Fibroblast of the aortic adventitia (primary cell): ENCODE data around the gene CARTPT. TPM values are rescaled to one million over a fixed set of nuclear protein-coding genes. Genes with fewer than 3 reads are reported as not detected.

ENCODE experiments used
- DNase-seq: peaks from one replicate; pipeline ENCODE4 v3.0.0-alpha.2; 2010; ENCODE audit warnings: low read depth
- H3K4me3 ChIP-seq: 2 replicates; pipeline ENCODE4 v1.5.1; 2011; ENCODE audit warnings: low read depth, mild to moderate bottlenecking, control low read depth, low read length, moderate library complexity
- CTCF ChIP-seq: IDR thresholded peaks from 2 replicates; pipeline ENCODE4 v1.5.1; 2011; ENCODE audit warnings: mild to moderate bottlenecking, low read length, control low read depth, inconsistent platforms; ENCODE audit not compliant: insufficient read depth
- total RNA-seq: library from RNA; depleted of rRNA; stranded (reverse); fragments of >200 nt; gene quantifications from 2 replicates; pipeline ENCODE4 v1.2.3, GENCODE V29; 2012; ENCODE audit warnings: low replicate concordance

CARTPT gene
- total RNA-seq, 1 donor, result not detected

DNA sequence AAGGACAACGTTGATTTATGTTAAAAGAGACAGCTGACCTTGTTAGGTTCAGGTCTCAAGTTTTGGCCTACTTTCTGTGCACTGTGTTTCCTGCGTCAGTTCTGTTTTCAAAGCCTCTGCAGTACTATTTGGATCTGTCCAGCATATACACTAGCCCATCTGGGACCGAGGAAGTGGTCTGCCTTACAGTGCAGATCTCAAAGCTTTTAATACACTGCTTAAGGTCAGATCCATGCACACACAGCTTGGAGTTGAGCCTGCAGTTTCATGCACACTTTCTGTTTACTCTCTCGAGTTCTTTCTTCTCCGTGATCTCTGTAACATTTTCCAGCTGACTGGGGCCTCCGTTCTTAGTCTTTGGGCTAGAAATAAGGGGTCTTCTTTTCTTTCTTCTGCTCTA is 24.1 kb downstream of the CARTPT start:
- H3K4me3 ChIP-seq, result no peak overlapping the region
- no peak for DNase-seq
- no peak for TF ChIP-seq CTCF

- no peak for DNase-seq
- TF ChIP-seq CTCF, result no peak
- H3K4me3 ChIP-seq, result no peak overlapping the region
Observed at GRCh38 chr5:71744009-71744790, 25.1 kb downstream of the CARTPT start.

DNA sequence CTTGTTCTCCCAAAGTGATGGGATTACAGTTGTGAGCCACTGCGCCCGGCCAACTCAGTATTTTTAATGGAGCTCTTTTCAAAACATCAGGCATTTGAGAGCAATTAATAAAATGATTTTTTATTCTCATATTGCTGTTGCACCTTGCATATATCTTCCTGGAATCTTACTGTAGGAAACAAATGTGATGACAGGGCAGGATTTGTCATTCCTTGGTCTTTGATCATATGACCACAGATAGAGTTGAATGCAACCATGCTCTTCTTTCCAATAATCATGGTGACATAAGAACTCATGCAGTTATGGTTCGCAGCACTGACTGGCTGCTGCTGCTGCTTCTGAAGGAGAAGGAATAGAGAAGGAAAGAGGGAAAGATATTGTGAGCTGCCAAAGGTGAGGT is 28.1 kb downstream of the CARTPT start:
- TF ChIP-seq CTCF, result no peak
- H3K4me3 ChIP-seq, result no peak overlapping the region

GRCh38 chr5:71748360-71748759 is 29.3 kb downstream of the CARTPT start:
- H3K4me3 ChIP-seq, result no peak overlapping the region
- no peak for DNase-seq
- TF ChIP-seq CTCF, result no peak

More for the DNA sequence above, 28.1 kb downstream of the CARTPT start:
- no peak for DNase-seq

DNA sequence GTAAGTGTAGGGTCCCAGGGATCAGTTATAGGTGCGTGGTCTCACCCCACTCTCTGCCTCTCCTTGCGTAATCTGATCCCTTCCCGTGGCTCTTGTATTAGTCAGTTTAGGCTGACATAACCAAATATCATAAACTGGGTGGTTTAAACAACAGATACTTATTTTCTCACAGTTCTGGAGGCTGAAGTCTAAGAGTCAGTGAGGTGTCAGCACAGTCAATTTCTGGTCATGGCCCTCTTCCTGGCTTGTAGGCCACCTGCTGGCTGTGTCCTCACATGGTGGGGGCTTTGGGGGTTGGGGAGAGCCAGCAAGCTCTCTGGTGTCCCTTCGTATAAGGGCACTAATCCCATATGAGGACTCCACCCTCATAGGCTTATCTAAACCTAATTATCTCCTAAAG is 32.3 kb downstream of the CARTPT start:
- no peak for TF ChIP-seq CTCF
- no peak for DNase-seq
- no peak overlapping the region for H3K4me3 ChIP-seq

DNA sequence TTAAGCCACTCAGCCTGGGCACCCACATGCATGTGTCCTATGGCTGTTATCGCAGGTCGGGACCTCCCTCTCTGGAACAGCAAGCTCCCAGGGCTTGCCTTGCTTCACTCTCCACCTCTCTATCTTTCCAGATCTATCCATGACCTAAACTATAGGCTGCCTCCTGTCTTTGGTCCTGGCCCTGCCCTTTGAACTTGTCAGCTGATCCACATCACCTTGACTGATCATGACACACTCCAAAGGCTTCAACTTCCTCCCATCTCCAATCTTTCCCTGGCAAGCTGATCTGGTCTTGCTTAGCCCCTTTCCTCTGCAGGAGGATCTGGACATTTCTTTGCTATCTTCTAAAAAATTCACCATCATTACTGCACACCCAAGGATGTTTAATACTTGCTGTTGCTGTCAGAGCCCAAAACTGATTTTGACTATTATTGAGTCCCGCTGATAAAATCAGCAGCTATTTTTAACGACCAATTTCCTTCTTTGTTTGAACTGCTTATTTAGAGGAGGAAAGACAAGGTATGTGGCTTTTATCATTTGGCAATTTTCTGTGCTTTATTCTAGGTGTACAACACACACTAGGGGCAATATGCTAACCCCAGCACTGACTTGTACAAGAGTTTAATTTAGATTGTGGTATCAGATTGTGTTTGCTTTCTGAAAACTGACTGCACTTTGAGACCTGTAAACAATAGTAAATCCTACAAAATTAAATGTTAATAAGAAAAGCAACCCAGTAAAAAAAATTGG is 33.5 kb downstream of the CARTPT start:
- DNase-seq, result no peak
- TF ChIP-seq CTCF, result no peak
- H3K4me3 ChIP-seq, result no peak overlapping the region
